GM21390 (cell line): ENCODE measurements around the gene HERC3.

Experiments used
- ATAC-seq: cut with Tn5 transposase; IDR thresholded peaks from one replicate; pipeline ENCODE4 v1.9.1; 2021; ENCODE audit not compliant: unreplicated experiment

HERC3 gene

DNA sequence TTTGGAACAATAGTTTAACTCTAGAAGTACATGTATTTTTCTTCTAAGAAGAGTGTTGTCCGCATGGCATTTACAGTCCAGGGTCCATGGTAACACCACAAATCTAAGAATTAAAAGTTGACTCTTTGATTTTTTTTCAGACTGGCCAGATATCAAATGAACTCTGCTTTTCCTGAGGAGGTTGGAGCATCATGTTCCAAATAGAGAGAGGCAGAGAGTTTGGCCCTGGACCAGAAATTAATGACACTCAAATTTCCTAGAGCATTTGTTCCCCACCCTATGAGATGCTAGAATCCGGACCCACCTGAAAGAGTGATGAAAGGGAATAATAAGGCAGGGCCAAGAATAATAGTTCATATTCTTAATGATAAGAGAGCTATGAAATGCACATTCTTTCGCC is 152.3 kb downstream of the HERC3 start:
- ATAC-seq, result no peak

DNA sequence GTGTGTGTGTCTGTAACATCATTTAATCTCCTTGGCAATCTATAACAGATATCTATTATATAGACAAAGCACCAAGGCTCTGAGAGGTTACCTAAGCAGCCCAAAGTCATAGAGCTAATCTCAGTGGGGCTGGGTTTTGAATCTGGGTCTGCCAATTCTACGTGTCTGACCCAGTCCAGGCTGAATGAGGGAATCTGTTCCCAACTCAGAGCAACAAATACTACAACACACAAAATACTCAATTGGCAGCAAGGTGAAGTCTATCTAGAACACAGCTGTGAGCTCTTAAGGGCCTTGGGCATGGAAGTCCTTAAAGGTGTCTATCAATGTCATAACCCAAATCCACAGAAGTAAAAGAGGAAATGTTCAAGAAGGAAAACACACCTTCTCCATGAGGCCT is 152.9 kb downstream of the HERC3 start:
- ATAC-seq, result no peak

GRCh38 chr4:88745581-88746163 is 153.4 kb downstream of the HERC3 start:
- ATAC-seq, result no peak

GRCh38 chr4:88746206-88746605 is 153.9 kb downstream of the HERC3 start:
- ATAC-seq, result no peak

DNA sequence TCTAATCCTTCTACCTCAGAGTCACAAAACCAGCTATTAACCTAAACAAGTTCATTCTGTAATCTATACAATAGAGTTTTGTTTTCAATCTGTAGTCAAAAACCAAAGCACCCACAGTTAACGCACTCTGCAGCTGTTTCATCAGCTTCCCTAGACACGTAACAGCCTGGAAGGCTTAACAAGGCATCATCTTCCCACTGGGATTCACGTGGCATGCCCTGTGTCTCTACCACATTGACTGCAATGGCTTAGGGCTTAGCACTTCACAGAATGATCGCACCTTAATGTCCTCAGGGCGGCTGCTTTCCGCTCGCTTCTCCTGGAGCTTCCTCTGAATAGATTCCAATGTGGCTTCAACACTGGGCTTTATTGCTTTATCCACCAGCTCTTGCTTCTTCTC is 155.1 kb downstream of the HERC3 start:
- ATAC-seq, result no peak

DNA sequence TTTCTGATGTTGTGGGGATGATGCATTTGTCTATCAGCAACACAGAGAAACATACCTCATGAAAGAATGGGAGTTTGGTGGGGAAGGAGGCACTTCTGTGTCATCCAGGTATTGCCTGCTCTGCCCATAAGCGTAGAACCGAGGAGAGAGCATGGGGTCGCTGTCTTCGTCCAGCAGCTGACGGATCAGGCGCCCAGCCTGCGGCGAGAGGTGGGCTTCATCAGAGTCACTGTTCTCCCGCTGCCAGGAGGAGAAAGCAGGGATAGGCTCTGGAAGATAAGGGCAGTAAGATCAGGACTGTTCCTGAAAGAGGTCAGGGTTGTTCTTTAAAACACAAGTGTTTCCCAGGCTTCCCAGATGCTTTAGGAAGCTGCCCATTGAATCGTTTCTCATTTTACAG is 158.1 kb downstream of the HERC3 start:
- no peak for ATAC-seq

- no peak for ATAC-seq
Observed at GRCh38 chr4:88751258-88752075, 159.2 kb downstream of the HERC3 start.

- no peak for ATAC-seq
Observed at GRCh38 chr4:88752076-88752463, 159.8 kb downstream of the HERC3 start.

- ATAC-seq, result no peak
Observed at GRCh38 chr4:88752754-88753153, 160.5 kb downstream of the HERC3 start.

GRCh38 chr4:88753658-88754571 is 161.6 kb downstream of the HERC3 start:
- ATAC-seq, result no peak

DNA sequence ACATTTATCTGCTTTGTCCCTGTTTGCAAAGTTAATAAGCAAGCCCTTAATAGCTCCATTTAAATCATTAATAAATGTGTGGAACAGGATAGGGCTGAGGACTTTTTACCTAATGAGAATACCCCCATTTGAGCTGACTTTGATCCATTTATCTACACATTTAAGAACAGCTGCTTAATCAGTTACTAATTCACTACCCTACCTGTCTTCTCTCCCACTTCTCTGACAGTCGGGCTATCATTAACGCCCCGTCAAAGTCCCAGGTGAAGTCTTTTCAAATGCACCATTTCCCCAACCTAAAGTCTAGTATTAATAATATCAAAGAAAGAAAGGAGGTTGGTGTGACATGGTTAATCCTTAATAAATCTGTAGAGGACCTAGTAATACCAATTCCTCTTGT is 162.5 kb downstream of the HERC3 start:
- ATAC-seq, result no peak

- no peak for ATAC-seq
Observed at GRCh38 chr4:88755454-88755853, 163.2 kb downstream of the HERC3 start.

DNA sequence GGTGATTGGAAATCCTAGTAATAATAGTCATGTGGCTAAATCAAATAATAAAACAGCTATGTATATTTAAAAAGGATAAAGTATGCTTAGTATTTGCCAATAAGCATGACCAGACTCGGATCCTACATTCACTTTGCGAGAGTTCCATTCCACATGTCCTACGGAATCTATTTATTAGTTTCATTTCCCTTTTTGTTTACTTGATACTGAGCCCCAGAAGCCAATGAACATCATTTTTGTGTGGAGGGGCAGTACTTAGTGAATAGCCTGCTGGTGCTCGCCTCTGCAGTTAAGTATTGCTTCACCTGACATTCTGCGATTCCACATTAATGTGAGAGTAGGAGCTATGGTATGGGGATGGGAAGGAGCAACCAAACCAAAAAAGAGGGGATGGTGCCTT is 163.9 kb downstream of the HERC3 start:
- no peak for ATAC-seq

DNA sequence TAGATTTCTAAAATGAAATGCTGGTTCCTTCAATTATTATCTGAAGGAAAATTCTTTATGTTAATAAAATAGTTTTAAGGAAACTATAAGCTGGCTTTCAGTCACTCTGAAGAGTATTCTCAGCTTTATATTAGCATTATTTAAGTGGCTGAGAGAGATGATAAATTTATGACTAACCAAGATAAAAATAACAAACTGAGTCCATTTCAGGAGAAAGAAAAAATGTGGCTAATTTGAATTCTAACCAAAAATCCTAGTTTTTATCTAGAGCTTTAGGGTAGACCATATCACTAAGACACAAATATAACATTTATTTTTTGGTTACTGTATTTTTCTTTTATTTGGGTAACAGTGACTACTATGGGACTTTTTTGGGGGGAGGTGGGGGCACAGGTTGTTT is 164.8 kb downstream of the HERC3 start:
- no peak for ATAC-seq

DNA sequence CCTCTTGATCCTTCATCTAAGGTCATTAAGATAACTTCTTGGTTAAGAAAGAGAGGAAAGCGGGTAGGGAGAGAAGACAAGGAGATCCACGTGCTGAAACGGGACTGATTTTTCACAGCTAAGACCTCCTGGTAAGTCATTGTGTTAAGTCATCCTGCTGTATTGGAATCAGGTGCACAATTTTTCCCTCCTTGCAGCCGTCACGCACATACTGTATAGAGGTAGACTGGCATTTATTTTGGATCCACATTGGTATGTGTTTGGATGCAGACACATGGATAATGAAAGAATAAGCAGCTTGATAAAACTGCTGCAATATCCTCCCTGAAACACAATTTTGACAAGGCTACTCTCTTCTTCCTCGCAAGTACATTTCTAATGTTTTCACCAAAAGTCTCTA is 165.5 kb downstream of the HERC3 start:
- ATAC-seq, result no peak
